GM12801 (cell line): ENCODE data around the gene PASD1.

ENCODE experiments used
- TF ChIP-seq, protein P1 (sequence below): IDR thresholded peaks from one replicate; pipeline ENCODE4 v1.5.1; 2011; ENCODE audit warnings: control low read depth; ENCODE audit not compliant: insufficient read length; ENCODE audit errors: extremely low read depth

Gene PASD1, protein sequence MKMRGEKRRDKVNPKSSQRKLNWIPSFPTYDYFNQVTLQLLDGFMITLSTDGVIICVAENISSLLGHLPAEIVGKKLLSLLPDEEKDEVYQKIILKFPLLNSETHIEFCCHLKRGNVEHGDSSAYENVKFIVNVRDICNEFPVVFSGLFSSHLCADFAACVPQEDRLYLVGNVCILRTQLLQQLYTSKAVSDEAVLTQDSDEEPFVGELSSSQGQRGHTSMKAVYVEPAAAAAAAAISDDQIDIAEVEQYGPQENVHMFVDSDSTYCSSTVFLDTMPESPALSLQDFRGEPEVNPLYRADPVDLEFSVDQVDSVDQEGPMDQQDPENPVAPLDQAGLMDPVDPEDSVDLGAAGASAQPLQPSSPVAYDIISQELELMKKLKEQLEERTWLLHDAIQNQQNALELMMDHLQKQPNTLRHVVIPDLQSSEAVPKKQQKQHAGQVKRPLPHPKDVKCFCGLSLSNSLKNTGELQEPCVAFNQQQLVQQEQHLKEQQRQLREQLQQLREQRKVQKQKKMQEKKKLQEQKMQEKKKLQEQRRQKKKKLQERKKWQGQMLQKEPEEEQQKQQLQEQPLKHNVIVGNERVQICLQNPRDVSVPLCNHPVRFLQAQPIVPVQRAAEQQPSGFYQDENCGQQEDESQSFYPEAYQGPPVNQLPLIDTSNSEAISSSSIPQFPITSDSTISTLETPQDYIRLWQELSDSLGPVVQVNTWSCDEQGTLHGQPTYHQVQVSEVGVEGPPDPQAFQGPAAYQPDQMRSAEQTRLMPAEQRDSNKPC

DNA sequence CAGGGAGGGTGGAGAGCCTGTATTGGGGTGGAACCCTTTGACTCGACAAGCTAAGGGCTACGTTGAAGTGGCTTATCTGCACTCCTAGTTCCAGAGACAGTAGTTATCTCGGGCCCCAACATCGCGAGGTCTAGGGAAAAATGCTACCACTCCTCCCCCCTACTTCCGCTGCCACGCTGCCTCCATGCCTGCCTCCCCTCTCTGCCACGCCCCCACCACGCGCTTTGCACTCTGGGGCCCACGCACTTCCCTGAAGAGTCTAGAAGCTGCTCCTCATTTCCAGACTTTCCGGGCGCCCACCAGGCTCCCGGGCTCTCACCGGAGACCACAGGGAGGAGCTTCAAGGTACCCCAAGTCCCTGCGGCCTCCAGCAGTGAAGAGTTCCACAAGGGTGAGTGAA is at the start of gene PASD1:
Gene PASD1 (plus strand): TSS at position 227 of the 400 bp plus-strand sequence. CDS start 37,879 bp downstream, outside the sequence.
- TF ChIP-seq, protein P1, sequence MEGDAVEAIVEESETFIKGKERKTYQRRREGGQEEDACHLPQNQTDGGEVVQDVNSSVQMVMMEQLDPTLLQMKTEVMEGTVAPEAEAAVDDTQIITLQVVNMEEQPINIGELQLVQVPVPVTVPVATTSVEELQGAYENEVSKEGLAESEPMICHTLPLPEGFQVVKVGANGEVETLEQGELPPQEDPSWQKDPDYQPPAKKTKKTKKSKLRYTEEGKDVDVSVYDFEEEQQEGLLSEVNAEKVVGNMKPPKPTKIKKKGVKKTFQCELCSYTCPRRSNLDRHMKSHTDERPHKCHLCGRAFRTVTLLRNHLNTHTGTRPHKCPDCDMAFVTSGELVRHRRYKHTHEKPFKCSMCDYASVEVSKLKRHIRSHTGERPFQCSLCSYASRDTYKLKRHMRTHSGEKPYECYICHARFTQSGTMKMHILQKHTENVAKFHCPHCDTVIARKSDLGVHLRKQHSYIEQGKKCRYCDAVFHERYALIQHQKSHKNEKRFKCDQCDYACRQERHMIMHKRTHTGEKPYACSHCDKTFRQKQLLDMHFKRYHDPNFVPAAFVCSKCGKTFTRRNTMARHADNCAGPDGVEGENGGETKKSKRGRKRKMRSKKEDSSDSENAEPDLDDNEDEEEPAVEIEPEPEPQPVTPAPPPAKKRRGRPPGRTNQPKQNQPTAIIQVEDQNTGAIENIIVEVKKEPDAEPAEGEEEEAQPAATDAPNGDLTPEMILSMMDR: no peak

DNA sequence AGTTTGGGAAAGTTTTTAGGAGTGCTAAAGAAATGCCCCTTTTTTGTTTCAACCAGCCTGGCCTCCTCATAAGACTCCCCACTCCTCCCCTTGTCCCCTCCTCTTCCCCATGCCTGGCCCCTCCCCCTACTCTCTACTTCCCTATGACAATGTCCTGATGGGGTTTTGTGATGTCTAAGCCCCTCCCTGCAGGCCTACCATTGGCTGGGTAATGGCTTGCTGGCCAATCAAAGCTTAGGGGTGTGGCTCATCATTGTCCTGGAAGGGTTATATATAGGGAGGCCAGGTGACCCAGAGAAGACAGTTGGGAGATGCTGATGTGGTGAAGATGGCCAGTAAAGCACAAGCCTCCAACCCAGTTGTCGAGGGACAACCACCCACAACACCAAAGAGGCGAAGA is 48.2 kb upstream of the PASD1 start:
- TF ChIP-seq, protein P1: no peak

DNA sequence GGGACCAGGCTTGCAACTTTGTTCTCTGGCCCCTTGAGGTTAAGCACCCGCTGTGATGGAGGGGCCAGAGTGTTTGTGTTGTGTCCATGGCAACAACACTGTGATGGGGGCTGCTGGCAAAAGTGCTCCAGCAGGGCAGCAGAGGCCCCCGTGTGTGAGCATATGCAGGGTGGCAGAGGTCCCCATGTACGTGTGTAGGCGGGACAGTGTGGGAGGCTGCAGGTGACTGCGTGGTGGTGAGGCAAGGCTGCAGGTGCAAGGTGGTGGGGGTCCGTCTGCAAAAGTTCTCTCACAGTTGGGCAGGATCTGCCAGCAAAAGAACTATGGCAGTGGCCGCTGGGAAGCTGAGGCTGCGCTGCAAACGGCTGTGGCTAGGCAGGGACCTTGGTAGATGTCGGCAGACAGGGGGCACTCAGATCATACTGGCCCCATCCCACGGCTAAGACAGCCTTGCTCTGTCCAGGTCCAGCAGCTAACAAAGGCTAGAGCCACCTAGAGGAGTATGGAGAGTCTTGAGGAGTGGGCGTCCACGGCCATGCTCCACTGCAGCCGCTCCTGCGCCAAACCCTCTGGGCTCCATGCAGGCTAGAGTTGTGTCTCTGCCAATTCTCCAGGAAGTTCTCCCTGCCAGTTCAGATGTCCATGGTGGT is 46.8 kb upstream of the PASD1 start:
- TF ChIP-seq, protein P1: no peak

DNA sequence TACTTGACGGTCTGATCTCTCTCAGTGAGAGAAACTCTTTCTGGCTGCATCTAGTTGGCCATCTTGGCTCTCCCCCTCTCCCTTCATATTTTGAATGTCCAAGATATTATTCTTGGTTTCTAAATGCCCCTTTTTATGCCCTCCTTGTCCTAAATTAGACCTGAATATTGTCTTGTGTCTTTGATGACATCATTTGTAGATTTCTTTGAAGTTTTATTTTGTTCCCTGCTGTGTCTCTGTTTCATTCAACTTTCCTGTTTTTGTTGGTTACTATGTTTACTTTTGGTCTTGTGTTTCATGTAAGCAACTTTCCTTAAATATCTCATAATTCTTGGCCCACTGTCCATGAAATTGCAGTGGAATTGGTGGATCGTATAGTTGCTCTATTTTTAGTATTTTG is 46.1 kb upstream of the PASD1 start:
- TF ChIP-seq, protein P1: no peak

DNA sequence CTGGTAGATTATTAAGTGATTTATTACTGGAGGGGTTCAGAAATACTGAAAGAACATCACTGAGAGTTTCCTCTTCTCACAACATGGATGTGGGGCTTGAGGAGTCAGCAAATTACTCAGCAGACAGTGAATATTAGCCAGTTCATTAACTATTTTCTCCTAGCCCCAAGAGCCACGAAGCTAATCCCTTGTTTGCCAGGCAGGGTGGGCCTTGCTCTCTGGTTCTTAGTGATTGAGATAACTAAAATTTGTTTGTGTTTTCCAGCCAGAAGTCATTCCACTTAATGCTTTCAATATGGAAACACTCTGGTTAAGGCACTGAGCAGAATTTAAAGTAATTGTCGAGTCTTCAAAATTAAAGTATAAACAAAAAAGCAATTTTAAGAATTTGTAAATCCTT is 40.1 kb upstream of the PASD1 start:
- TF ChIP-seq, protein P1: no peak

DNA sequence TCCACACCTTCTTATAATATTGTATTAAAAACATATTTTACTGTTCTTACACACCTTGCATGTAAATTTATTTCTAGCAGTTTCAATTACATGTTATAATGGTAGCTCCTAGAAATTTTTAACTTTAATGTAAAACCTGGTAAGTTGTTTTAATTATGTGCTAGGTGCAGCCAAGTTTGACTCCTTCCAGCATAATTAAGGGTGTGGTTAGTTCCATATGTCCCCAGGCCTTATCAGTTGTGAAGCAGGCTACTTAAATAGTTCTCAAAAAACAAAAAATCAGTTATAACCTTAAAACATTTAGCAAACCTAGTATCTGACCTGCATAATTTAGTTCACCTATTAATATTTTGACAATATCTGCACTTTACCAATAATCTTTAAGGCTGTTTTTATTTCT is 26.9 kb upstream of the PASD1 start:
- TF ChIP-seq, protein P1: no peak

DNA sequence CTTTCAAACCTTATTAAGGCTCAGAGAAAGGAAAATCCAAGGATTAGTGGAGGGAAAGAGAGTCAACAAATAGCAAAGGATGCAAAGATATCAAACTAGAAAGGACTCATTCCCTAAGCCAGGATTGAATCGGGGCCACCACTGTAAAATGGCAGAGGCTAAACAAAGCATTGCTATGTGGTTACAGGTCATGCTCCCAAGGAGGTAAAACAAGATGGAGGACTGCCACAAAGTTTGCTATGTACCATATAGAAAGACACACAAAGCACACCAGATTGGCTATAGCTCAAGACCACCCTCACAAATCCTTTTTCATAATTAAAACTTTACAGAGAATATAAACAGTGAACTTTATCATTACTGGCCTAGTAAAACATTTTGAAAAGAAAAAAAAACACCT is 25.9 kb upstream of the PASD1 start:
- TF ChIP-seq, protein P1: no peak
